NCI-H1092 (cell line): ENCODE measurements around the gene DYNC1I2.
A peak's percentile ranks its signal among the peaks of the same experiment; 100 is the strongest.
"Not testable (repeated sequence)": the region's sequence is repeated elsewhere in the genome, so short reads cannot be mapped to it uniquely, and the experiment has no call there.

Source experiments
- DNase-seq: peaks from one replicate; lab custom pipeline; 2025; lab: John Stamatoyannopoulos, UW

DYNC1I2 gene

DNA sequence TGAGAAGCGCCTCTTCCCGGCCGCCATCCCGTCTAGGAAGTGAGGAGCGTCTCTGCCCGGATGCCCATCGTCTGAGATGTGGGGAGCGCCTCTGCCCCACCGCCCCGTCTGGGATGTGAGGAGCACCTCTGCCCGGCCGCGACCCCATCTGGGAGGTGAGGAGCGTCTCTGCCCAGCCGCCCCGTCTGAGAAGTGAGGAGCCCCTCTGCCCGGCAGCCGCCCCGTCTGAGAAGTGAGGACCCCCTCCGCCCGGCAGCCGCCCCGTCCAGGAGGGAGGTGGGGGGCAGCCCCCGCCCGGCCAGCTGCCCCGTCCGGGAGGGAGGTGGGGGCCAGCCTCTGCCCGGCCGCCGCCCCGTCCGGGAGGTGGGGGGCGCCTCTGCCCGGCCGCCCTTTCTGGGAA lies 87.3 kb downstream of the DYNC1I2 start:
- DNase-seq = not testable (repeated sequence)

DNA sequence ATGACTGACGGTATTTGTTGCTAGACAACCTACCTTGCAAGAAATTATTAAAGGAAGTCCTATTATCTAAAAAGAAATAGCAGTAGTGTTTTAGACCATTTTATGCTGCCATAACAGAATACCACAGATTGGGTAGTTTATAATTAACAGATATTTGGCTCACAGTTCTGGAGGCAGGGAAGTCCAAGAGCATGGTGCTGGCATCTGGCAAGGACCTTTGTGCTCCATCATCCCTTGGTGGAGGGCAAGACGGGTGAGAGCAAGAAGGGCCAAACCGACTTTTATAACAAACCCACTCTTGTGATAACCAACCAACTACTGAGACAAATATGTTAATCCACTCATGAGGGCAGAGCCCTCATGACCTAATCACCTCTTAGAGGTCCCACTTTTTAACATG lies 91.2 kb downstream of the DYNC1I2 start:
- no peak for DNase-seq

DNA sequence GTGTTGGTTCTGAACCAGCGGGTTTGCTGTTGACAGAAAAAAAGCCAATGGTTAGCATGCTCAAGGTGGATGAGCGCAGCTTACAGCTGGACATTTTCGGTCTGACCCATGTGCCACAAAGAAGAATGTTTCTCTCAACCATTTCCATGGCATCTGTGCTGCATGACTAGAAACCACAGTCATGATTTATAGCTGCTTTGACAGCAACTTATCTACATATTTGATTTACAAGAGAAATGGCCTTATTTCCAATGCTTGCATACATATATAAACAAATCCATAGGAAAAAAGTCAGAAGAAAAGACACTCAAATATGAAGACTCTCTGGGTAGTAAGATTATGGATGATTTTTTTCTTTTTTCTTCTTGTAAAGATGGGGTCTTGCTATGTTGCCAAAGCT lies 98.2 kb downstream of the DYNC1I2 start:
- no peak for DNase-seq

DNA sequence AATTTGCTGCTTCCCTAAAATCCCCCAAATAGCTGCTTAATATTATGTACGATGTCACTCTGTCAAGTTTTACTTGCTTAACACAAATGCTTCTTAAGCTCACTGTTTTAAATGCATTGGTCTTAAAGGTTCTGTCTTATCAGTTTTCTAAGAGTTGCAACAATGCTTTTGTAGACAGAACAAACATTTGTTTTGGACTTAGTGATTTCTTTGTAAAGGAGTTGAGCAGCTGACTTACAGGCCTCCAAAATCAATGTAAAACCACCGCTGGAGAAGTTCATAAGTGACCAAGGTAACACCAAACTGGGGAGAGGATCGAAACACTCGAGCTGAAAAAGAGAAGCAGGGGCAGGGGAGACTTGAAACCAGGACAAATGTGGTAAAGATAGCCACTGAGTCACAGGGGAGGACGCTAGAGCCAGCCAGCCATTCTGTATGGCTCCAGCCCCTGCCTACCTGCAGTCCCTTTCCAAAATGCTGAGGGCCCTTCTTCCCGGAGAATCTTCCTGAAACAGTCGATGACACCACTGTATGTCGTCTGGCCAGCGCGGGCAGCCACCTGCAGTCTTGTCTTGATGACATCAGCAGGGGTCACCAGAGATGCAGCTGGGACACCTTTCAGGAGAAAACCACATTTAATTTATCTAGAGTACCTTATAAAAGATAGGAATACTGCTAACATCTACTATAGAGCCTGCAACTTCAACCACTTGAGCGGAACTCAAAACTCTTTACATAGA lies 100.2 kb downstream of the DYNC1I2 start:
- no peak for DNase-seq

DNA sequence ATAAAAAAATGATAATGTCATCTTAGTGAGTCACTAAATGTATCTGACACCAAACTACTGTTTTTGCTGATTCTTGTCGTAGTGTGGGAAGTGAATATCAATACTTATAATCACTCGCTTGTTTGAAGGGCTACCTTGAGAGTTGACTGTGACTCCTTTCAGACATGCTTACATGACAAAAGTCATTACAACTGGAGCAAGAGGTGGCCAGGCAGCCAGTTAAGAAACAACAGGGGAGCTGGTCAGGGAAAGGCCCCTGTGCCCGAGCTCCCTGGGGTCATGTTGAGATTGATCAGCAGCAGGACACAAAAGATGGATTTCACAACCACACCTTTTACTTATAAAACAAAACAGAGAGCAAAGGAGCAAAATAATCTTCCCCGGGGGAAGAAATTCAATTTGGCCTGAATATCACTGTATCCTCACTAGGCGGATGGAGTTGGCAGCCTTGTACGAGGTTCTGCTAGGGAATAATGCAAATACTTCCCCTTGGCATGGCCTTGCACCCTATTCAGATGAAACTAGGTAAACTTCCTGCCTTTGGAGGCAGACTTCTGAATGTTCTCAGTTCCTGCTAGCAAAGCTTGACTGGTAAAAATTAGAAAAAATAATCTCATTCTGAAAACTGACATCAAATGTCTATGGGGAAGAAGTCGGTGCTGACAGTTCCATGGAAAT lies 101.2 kb downstream of the DYNC1I2 start:
- peak; percentile 3 for DNase-seq

DNA sequence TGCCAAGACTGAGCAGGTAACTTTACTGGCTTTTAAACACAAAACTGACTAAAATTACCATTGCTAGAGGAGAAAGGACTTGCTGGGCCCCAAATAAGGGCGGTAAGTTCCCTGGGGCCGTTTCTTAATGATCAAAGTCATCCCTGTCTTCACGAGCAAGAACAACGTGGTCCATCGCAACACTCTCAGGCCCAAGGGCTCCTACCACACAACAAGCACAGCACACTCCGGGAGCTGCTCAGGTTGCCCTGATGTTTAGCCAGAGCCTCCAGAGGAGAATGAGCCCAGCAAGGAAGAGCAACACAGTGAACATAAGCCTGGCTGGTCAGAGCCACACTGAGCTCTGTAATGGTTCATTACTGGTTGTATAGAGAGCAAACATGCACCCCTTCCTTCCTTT lies 102.7 kb downstream of the DYNC1I2 start:
- DNase-seq = no peak

DNA sequence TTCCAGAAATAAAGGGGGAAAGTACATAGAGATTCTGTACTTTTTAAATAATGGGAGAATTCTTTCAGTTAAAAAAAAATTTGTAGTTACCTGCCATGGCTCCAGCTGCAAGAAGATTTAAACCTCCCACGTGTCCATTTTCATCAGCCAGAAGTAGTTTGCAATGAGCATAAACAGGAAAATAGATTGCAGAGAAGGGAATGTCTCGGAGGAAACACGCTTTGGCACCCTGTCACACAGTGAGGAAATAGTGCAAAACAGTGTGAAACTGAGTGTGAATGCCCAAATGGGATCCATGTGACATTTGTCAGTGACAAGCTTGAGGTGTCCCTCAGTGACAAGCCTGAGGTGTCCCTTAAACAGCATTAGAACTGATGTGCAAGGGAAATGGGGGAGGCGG lies 104.1 kb downstream of the DYNC1I2 start:
- DNase-seq = no peak

DNA sequence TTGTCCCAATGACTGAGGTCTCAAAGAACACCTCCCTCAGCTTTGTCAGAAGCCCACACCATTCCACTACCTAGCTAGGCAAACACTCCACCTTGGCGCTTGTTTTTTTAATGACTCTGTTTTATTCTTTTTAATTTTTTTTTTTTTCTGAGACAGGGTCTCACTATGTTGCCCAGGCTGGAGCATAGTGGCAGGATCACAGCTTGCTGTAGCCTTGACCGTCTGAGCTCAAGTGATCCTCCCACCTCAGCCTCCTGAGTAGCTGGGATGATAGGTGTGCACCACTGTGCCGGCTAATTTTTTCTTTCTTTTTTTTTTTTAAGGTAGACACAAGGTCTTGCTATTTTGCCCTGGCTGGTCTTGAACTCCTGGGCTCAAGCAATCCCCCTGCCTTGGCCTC lies 104.9 kb downstream of the DYNC1I2 start:
- DNase-seq = no peak

DNA sequence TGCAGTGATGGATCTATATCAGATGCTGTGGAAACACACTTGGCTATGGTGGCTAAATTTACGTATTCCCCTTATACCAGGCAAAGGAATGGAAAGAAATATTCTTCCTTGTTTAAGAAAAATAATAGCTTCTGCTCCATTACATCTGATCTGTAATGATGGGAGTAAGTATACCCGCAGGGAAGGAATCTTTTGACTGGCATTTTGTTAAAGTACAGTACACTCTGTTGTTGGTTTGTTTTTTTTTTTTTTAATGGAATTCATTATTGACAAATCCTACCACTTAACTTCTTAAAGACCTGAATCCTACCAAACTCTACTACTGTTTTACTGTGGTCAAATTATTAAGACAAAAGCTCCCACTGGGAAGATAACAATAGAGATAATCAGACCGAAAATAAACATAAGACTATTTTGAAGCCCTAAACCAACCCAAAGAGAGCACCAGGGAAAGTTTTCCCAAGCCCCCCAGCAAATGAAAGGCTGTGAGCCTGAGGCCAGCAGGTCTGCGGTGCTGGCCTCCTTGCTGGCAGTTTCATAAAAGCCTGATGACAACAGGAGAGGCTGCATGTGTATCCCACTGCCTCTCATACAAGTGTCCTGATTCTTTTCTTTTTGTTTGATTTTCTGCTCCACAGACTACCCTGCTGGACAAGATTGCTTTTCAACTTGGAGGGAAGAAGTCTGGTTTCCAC lies 105.8 kb downstream of the DYNC1I2 start:
- DNase-seq = no peak

DNA sequence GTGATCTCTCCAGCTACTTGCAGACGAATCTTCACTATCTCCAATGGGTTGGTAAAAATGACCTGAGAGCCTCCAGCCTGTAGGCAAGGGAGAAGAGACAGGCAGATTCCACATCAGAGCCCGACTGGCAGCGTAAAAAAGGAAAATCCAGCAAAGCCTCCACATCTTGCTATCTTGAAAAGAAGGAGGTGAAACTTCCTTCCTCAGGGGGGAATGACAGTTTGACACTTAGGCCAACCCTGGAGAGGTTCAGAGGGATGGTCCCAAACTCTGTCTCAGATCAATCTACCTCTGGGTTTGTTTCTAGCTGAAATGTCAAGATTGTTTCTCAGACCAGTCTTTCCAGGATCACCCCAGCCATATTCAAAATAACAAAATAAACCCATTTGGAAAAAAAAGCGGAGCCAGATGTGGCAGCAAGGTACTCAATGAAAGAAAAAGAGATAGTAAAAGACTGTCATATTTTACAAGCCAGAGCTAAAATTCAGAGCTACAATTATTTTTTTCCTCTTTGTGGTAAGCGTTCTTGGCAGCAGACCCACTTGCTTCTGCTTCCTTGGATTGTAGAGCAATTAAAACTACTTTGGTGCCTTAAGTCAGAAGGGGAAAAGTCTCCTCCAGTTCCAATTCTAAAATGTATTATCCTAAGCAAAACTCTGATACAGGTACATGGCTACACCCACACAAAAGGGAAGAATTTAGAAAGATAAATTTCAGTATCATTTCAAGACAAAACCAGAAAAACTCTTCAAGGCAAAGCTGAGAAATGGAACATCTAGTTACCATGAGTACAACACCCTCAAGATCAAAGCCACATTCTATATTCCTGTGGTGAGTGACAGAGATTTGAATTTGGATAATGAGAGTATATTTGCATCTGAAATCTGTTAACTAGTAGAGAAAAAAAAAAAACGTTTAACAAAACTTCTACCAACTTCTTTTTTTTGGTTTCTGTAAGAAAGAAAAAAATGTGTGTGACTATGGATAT lies 106.7 kb downstream of the DYNC1I2 start:
- DNase-seq = no peak

DNA sequence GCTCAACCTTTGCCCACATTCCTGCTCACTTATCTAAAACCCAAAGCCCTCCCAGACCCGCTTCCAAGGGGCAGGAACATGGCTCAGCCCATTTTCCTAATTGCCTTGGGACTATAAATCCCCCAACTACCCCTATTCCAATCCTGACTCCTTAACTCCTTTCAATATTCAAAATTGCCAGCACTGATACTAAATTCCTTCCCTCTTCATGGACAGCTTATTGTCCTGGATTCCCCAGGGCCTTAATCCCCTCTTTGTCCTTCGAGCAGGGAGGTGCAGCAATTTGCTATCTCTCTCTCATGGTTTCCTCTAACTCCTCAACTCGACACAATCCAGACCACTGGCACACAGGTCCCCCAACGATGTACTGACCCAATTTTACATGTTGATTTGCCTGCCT lies 107.6 kb downstream of the DYNC1I2 start:
- no peak for DNase-seq
